Left colon (tissue), 2 donors: ENCODE results near the gene PCMT1. TPM values are rescaled to one million over a fixed set of nuclear protein-coding genes. Genes with fewer than 3 reads are reported as not detected.

ENCODE experiments used
- ATAC-seq: fragments of 200-7000 bp; cut with Tn5 transposase; one replicate; pipeline ENCODE4 v1.9.1; 2020; ENCODE audit warnings: mild to moderate bottlenecking, moderate library complexity
- DNase-seq, 2 donors: peaks; one replicate each; pipeline ENCODE4 v3.0.0-alpha.2; 2020
- intact Hi-C, 2 donors: fragments of 100-400 bp; cut with DNase I in 1 of 2; cut with micrococcal nuclease in 1 of 2; formaldehyde crosslinking; loops; one replicate each; pipeline versions ENCODE4 v1.11.2 to v1.14.0; 2022; cut with DNase I, micrococcal nuclease
- total RNA-seq, 2 donors: library from RNA; stranded (reverse); fragmentation: NEBNext Ultra II Directional; extraction: Animal tissue kit (Norgen Biotek cat#: 25700); gene quantifications; one replicate each; pipeline ENCODE4 v1.2.1, GENCODE V29; 2021
- donor health status: DM: no; HTN: no; CAD: no.
- donor health status: DM: yes; HTN: yes; CAD: no.

The PCMT1 gene
- total RNA-seq, 2 donors from 2014 or later = 52.4 to 55.9 TPM

DNA sequence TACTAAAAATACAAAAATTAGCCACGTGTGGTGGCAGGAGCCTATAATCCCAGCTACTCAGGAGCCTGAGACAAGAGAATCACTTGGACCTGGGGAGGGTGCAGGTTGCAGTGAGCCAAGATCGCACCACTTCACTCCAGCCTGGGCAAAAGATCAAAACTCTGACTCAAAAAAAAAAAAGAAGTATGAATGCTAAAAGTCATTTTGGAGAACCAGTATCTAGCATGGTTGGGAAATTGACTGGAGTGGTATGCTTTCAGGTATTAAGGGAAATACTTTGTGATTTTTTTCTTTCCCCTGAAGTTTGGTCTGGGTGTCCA lies 30.1 kb downstream of the PCMT1 start:
- ATAC-seq (no peak), DNase-seq (no peak)
- intact Hi-C loops = no loop called here

DNA sequence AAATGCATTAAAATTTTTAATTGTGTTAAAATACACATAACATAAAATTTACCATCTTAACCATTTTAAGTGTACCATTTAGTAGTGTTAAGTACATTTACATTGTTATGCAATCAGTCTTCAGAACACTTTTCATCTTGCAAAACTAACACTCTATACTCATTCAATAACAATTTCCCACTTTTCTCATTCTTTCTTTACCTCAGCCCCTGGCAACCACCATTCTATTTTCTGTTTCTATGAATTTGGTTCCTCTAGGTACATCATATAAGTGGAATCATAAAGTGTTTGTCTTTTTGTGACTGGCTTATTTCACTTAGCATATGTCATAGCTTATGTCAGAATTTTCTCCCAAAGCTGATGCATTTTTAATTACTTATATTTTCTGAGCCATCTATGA lies 32.2 kb downstream of the PCMT1 start:
- ATAC-seq = no peak
- no peak for DNase-seq
- intact Hi-C loops = no loop called here

DNA sequence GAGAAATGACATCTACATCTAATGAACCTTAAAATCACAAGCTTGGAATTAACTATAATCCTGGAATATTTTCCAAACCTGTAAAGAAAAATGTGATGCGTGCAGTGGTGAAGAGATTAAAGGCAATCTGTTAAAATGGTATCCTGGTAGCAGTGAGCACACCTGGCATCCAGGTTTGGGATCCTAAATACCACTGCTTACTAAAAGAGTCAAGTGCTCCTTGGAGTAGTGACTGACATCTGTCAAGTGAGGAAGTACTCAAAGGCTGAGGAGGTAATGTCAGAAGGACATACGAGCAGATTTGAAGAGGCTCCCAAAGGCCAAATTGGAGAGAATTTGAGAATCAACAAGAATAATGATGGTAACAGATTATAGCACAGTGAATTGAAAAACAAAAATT lies 32.8 kb downstream of the PCMT1 start:
- DNase-seq = no peak
- intact Hi-C loops = no loop called here
- ATAC-seq = no peak

DNA sequence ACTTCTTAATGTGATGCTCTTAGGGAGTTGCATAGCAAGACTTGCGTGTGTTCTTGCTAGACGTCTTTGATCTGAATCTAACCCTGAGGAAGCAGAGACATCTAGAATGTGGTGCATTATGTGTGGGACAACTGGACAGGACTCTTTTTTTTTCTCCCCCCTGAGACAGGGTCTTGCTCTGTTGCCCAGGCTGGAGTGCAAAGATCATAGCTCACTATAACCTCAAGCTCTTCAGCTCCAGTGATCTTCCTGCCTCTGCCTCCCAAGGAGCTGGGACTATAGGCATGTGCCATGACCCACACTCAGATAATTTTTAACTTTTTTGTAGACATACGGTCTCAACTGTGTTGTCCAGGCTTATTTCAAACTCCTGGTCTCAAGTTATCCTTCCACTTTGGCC lies 34.0 kb downstream of the PCMT1 start:
- no peak for DNase-seq
- no peak for ATAC-seq
- intact Hi-C loops = no loop called here

DNA sequence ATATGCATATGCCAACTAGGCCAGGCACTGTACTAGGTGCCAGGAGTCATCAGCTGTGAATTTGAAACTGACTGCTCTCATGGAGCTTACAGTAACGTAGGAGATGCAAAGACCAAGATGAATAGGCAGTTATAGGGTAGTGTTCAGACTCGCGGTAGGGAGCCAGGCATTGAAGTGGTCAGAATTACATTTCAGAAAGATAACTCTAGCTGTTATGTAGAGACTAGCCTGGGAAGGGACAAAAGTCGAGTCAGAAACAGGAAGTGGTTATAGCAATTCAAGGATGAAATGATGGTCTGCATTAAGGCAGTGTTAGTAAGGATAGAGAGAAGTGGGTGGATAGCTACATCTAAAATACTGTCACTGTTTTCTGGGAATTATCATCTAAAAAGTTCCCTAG lies 56.6 kb downstream of the PCMT1 start:
- ATAC-seq = no peak
- no peak for DNase-seq
- intact Hi-C loops = no loop called here

DNA sequence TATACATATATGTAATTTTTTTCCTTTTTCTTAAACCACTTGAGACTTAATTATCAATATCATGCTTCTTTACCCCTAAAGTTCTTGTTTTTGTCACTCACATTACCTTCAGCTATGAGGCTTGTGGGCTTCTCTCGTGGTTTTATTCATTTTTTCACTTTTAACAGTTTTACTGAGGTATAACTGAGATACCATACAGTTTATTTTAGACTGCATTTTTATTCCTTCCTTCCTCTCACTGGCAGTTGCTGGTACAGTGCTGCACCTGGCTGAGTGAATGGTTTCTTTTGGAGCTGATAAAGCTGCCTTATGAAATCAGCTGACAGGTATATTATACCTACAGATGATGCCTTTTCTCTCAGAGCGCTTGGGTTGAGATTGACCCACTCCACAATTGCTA lies 60.3 kb downstream of the PCMT1 start:
- DNase-seq (no peak), ATAC-seq (no peak)
- intact Hi-C loops = no loop called here

DNA sequence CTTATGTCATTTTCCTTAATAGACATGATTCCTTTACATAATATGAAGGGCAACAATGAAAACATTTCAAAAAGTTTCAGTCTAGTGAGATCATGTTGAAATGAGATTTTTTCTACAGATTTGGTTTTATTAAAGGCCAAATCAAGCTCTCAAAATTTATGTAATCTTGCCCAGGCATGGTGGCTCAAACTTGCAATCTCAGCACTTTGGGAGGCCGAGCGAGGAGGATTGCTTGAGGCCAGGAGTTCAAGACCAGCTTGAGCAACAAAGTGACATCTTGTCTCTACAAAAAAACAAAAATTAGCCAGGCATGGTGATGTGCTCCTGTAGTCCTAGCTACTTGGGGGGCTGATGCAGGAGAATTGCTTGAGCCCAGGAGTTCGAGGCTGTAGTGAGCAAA lies 63.8 kb downstream of the PCMT1 start:
- intact Hi-C loops = no loop called here
- DNase-seq (no peak), ATAC-seq (no peak)

DNA sequence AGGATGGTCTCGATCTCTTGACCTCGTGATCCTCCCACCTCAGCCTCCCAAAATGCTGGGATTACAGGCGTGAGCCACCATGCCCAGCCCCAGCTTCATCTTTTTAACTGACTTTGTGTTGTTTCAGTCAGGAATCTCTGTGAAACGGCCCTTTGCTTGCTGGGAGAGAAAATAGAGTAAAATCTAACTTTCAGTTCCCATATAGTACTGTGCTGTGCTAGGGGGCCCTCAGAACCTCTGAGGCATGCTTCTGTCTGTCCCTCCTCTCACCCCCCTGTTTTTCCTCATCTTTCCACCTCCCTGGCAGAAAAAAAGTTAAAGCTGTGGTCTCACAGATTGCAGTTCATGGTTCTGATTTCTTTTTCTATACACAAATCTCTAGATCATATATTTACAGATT lies 66.2 kb downstream of the PCMT1 start:
- ATAC-seq (no peak), DNase-seq (no peak)
- intact Hi-C loops = no loop called here

DNA sequence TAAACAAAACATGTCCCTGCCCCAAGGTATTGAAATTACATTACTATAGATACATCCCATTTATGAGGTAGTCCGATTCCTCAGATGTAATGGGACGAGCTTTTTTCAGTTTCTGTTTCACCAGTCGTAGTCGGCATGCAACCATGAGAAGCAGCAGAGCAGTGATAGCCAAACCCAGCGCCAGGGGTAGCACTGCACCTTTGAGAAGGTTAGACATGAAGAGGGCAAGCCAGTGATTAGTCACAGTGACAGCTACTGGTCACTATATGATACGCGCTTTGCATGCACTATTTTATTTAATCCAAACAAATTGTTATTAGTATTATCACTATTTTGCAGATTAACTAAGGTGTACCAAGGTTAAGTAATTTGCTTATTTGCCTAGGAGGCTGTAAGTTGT lies 71.0 kb downstream of the PCMT1 start:
- DNase-seq (no peak), ATAC-seq (no peak)
- intact Hi-C loops = no loop called here

DNA sequence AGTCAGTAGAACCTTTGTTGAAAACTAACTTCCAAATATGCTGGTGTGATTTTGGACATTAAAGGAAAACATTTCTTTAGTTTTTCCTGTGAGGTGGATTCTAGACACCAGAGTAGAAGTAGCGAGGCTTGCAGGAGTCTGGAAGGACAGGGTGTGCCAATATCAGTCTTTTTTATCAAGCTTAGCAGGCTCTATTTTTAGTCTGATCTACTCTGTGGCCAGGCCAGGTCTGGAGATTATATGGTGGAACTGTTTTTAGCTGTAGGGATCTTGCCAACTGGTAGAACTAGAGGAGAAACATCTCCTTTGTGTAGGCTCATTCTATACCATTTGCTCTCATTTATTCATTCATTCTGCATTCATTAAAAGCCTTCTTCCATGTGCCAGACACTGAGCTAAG lies 72.0 kb downstream of the PCMT1 start:
- ATAC-seq (no peak), DNase-seq (no peak)
- intact Hi-C loops = no loop called here

DNA sequence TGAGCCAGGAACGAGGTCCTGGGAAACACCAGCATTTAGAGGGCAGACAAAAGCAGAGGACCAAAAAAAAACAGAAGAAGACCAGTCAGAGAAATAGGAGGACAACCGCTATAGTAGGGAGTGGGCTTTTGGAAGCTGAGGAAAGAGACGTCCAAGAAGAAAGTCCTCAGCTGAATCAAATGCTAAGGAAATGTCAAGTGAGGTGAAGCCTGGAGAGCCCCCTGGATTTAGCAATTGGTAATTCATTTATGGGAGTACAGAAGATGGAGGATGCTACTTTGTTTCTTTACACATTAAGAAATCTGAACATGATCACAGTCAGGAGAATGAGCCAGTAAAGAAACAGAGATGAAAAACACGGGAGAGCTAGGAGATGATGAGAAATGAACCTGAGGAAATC lies 73.5 kb downstream of the PCMT1 start:
- DNase-seq (no peak), ATAC-seq (no peak)
- intact Hi-C loops = no loop called here

DNA sequence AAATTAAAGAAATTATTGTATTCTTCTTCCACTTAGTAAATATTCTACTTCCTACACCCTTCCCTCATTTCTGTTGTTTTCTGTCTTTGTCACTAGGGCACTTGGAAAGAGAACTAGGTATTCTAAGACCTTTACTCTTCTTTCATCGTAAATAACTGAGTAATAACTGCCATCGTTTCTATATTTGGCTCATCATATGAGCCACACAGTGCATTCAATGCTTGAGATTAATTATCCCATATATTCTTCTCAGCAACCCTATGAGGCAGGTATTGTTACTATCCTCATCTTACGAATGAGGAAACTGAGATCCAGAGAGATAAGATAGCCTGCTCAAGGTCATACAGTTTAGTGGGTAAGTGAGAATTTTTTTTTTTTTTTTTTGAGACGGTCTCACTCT lies 75.8 kb downstream of the PCMT1 start:
- intact Hi-C loops = no loop called here

DNA sequence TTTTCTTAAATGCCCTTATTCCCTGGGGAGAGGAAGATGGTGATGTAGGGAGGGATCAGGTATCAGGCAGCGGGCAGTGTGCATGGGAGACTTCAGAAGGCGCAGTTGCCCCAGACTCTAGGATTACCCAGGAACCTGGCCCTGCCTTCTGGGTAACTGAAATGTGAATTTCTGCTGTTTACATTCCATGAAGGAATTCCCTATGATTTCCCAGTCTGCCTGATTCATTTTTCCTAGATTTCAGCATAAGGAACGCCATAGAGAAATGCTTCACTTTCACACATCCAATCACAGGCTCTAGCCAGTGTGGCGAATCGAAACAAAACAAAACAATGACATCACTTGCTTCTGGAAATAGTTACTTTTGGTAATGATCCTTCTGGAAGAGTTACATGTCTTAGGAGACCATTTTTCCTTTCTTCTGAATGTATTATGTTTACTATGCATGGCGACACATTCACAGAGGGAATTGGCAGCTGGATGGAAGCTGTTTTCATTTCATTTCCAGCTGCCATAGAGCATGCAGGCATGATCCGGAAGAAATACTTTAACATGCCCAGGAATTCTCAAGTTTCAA lies 81.3 kb downstream of the PCMT1 start:
- DNase-seq (no peak), ATAC-seq (no peak)
- intact Hi-C loops = loop anchor here in 1 of 2 donors (10.0 kb wide), 1 partner anchor 204 kb away; no protein-coding TSS in a partner anchor

More for the DNA sequence above, 75.8 kb downstream of the PCMT1 start:
- ATAC-seq = no peak
- DNase-seq = no peak

DNA sequence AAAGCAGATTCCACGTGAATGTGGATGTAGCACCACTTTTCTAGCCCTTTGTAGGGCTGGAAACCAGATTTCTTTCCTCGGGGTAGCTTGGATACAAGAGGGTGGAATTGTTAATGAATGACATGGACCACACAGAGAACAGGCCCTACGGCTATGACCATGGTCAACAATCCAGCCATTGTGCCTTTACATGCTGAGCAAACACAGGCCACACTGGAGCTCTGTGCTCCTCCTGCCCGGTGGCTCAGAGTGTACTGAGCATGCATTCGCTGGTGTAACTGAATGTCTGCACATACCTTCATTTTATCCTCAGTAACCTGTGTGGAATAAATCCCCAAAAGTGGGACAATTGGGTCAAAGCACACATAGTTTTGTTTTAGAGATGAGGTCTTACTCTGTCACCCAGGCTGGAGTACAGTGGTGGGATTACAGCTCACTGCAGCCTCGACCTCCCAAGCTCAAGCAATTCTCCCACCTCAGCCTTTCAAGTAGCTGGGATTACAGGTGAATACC lies 81.8 kb downstream of the PCMT1 start:
- ATAC-seq = no peak
- intact Hi-C loops = loop anchor here in 1 of 2 donors (10.0 kb wide), 1 partner anchor 203 kb away; no protein-coding TSS in a partner anchor
- no peak for DNase-seq

DNA sequence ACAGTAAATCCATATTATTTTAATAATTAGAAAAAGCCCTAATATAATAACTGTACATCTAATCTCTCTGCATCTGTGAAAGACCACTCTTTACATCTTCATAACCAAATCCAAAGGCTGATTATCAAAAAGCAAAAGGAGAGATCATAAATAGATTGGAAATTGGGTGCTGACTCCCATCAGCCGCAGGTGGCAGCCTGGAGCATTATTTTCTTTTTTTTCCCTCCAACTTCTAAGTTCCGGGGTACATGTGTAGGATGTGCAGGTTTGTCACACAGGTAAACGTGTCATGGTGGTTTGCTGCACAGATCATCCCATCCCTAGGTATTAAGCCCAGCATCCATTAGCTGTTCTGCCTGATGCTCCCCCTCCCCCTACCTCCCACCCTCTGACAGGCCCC lies 84.1 kb downstream of the PCMT1 start:
- intact Hi-C loops = loop anchor here in 1 of 2 donors (10.0 kb wide), 1 partner anchor 201 kb away; no protein-coding TSS in a partner anchor
- no peak for DNase-seq
- no peak for ATAC-seq

DNA sequence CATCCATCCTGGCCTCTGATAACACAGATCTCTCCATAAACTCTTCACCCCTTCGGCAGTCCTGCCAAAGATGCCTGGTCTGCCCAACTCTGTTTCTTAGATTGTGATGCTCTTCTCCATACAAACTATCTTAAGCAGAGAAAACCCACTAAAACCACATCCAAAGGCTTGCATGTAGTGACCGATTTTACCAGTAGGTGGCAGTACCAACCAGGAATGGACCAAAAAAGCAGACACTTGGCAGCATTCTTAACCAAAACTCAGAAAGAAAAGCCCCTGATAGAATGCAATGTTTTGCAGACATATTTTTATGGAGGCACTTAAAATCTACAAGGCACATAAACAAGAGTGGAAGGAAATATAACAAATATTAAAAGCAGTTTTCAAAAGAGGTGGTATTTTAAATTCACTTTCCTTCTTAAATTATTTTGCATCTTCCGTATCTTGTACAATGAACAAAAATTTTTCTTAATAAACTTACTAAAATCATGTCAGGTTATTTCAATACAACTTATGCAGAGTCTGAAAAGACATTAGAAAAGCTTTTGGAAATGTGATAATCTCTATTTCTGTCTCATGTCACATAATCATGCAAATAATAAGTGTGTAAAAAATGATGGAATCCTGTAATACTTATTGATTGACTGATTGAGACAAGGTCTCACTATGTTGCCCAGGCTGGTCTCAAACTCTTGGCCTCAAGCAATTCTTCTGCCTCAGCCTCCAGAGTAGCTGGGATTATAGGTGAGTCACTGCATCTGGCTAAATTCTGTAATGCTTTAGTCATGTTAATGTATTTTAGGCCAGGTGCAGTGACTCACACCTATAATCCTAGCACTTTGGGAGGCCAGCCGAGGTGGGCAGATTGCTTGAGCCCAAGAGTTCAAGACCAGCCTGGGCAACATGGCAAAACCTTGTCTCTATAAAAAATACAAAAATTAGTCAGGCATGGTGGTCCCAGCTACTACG lies 85.3 kb downstream of the PCMT1 start:
- ATAC-seq (no peak), DNase-seq (peak in 1 of 2 donors; percentile 67)
- intact Hi-C loops = loop anchor here in 1 of 2 donors (5.0 to 10.0 kb wide), 2 partner anchors 93 to 200 kb away; no protein-coding TSS in a partner anchor

DNA sequence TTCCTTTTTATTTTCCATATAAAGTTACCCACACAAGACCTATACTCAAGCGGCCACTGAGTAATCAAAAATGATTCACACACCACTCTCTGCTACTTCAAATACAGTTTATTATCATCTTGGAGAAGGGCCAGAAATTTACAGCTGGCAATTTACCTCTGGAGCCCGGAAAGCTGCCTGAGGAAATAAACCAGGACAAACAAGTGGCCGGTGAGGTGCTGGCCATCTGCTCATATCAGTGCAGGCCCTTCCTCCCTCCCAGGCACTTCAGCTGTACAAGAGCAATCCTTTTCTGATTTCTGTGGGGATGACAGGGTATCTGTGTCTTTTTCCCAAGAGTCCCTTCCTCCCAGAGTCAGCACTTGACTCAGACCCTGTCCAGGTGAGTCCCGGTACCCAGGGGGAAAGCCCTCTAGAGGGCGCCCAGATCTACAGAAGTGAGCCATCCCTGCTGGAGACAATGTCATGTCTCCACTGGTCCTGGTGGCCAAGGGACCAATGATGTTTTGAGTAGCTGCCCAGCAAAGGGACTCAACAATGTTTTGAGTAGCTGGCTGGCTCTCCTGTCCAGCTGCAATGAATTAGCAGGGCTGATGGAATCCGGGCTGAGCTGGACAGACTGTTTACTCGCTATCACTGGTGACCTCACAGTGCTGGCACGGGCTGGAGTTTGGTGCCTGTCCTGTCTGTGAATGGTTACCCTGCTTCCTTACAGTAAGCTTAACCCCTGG lies 91.0 kb downstream of the PCMT1 start:
- intact Hi-C loops = loop anchor here in 1 of 2 donors (10.0 kb wide), 1 partner anchor 84 kb away; the partner anchor contains the start of gene RAET1G
- DNase-seq = peak; percentile 64 to 80

DNA sequence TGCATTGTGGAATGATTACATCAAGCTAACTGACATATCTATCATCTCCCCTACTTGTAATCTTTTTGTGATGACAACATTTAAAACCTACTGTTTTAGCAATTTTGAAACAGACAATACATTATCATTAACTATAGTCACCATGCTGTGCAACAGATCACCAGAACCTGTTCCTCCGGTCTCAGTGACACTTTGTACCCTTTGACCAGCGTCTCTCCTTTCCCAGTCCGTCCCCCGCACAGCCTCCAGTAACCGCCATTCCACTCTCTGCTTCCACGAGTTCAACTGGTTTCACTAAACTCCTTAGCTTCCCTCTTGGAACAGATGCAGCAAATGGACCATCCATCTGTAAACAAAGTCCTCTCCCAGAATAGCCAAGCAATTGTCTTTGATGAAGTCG lies 92.8 kb downstream of the PCMT1 start:
- intact Hi-C loops = loop anchor here in 1 of 2 donors (10.0 kb wide), 1 partner anchor 82 kb away; the partner anchor contains the start of gene RAET1G
- DNase-seq = no peak
- ATAC-seq = no peak

More for the DNA sequence above, 91.0 kb downstream of the PCMT1 start:
- ATAC-seq = peak; percentile 91

DNA sequence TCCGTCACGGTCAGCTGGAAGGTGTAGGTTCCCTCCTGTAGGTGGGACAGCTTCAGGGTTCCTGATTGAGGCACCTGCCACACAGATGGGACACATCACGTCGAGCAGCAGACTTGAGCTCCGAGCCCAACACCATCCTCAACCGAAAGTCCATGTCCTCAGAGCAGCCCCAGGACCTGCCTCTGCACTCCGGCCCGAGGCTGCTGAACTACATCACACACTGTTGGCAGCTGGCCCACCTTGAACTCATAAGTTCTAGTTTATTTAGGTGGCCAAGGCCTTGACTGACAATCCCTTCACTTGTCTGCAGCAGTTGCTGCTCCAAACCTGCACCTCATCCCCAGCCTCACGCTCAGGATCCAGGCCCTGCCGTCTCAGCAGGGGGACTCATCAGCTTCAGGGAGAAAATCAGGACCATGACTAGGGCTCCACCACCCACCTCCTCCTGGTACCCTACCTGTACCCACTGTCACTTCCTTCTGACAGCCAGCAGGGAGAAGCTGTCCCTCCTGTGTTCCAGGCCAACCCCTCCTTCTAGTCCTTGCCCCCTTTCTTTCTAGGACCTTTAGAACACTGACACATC lies 93.6 kb downstream of the PCMT1 start:
- DNase-seq (peak in 1 of 2 donors; percentile 33), ATAC-seq (no peak)
- intact Hi-C loops = loop anchor here in 1 of 2 donors (10.0 kb wide), 1 partner anchor 82 kb away; the partner anchor contains the start of gene RAET1G
